Measurements from ENCODE around the gene TSHZ2.

DNA sequence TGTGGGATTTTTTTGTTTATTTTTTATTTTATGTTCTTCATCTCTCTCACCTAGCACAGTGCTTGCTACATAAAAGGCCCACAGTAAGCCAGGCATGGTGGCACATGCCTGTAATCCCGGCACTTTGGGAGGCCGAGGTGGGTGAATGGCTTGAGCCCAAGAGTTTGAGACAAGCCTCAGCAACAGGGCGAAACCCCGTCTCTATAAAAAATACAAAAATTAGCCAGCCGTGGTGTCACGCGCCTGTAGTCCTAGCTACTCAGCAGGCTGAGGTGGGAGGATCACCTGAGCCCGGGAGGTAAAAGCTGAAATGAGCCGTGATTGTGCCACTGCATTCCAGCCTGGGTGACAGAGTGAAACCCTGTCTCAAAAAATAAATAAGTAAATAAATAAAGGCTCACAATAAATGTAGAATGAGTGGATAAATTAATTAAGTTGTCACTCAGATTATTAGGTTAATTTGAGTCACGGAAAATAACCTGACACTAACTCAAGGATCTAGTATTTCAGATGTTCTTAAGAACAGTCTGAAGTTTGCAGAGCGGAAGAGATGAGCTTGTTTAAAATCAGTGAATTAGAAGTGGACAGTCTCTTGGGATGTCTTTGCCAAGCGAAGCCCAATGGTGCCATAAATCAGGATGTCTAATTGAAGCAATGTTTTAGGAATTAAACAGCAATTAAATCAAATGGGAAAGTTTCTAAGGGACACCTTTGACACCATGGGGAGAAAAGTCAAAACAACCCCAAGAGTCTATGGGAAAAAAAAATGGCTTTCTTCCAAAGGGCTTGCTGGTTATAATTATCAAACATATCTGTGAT is 407.1 kb downstream of the TSHZ2 start:
- TF ChIP-seq, protein P1, sequence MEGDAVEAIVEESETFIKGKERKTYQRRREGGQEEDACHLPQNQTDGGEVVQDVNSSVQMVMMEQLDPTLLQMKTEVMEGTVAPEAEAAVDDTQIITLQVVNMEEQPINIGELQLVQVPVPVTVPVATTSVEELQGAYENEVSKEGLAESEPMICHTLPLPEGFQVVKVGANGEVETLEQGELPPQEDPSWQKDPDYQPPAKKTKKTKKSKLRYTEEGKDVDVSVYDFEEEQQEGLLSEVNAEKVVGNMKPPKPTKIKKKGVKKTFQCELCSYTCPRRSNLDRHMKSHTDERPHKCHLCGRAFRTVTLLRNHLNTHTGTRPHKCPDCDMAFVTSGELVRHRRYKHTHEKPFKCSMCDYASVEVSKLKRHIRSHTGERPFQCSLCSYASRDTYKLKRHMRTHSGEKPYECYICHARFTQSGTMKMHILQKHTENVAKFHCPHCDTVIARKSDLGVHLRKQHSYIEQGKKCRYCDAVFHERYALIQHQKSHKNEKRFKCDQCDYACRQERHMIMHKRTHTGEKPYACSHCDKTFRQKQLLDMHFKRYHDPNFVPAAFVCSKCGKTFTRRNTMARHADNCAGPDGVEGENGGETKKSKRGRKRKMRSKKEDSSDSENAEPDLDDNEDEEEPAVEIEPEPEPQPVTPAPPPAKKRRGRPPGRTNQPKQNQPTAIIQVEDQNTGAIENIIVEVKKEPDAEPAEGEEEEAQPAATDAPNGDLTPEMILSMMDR (IDR thresholded peaks at IDR 0.05): no peak
- no peak for TF ChIP-seq POLR2A (IDR thresholded peaks at IDR 0.05)
